Esophagus squamous epithelium (tissue), 5 donors: Measurements from ENCODE around the gene DUOXA2. TPM values are rescaled to one million over a fixed set of nuclear protein-coding genes. Genes with fewer than 3 reads are reported as not detected.
A peak's percentile ranks its signal among the peaks of the same experiment; 100 is the strongest.

Source experiments
- DNase-seq: peaks from one replicate; lab custom pipeline; 2025; lab: John Stamatoyannopoulos, UW
- H3K27ac ChIP-seq, 4 donors: fragments of 200-600 bp; sonication (generic); one replicate each; pipeline ENCODE4 v1.5.1; 2016 to 2019; ENCODE audit warnings: mild to moderate bottlenecking in 1 of 4
- H3K27me3 ChIP-seq, 4 donors: fragments of 200-600 bp; sonication (generic); 1 replicate in 3 of 4; 2 replicates in 1 of 4; pipeline versions ENCODE4 v1.5.1 to v1.6.0; 2017 to 2021; ENCODE audit warnings: antibody characterized with exemption in 1 of 4
- H3K36me3 ChIP-seq, 3 donors: fragments of 200-600 bp; sonication (generic); one replicate each; pipeline ENCODE4 v1.5.1; 2016 to 2019
- H3K4me1 ChIP-seq, 3 donors: fragments of 200-600 bp; sonication (generic); one replicate each; pipeline ENCODE4 v1.5.1; 2017 to 2019
- H3K4me3 ChIP-seq, 4 donors: fragments of 200-600 bp; sonication (generic); 1 replicate in 3 of 4; 2 replicates in 1 of 4; pipeline ENCODE4 v1.5.1; 2016 to 2019; ENCODE audit warnings: mild to moderate bottlenecking in 2 of 4, moderate library complexity in 1 of 4
- H3K9me3 ChIP-seq, 3 donors: fragments of 200-600 bp; sonication (generic); one replicate each; pipeline ENCODE4 v1.5.1; 2016 to 2019
- POLR2A ChIP-seq, 4 donors: fragments of 450-650 bp; IDR thresholded peaks; one replicate each; pipeline ENCODE4 v1.6.1; 2017; ENCODE audit warnings: antibody characterized with exemption in 4 of 4, mild to moderate bottlenecking in 4 of 4, moderate library complexity in 3 of 4
- WGBS, 2 donors: methylation state at CpG; one replicate each; pipeline ENCODE4 v1.1.5; 2018; 5-methylcytosine and 5-hydroxymethylcytosine counted together
- intact Hi-C: fragments of 100-400 bp; cut with DNase I; formaldehyde crosslinking; loops from one replicate; pipeline ENCODE4 v1.15.0; 2022
- total RNA-seq, 4 donors: library from RNA; depleted of rRNA; stranded (reverse); fragments of >200 nt; gene quantifications; one replicate each; pipeline ENCODE4 v1.1.0, GENCODE V29; 2016
- TF ChIP-seq, protein P1 (sequence below), 6 experiments: fragments of 450-650 bp in 4 of 6; fragments of 200-600 bp in 2 of 6; sonication (generic) in 2 of 6; IDR thresholded peaks; one replicate each; pipeline ENCODE4 v1.5.1; 2016 to 2019; ENCODE audit warnings: antibody characterized with exemption in 6 of 6, mild to moderate bottlenecking in 4 of 6, moderate library complexity in 4 of 6
- donor health status: DM: yes; HTN: yes; CAD: no.

The DUOXA2 gene
- total RNA-seq, 4 donors from 2014 or later: 6.3 to 20.6 (median 13.6) TPM; not detected in 1

- H3K27ac ChIP-seq: peak overlapping the region in 1 of 4 donors; percentile 72
Measured at GRCh38 chr15:45144775-45145174, 30.6 kb downstream of the DUOXA2 start.

DNA sequence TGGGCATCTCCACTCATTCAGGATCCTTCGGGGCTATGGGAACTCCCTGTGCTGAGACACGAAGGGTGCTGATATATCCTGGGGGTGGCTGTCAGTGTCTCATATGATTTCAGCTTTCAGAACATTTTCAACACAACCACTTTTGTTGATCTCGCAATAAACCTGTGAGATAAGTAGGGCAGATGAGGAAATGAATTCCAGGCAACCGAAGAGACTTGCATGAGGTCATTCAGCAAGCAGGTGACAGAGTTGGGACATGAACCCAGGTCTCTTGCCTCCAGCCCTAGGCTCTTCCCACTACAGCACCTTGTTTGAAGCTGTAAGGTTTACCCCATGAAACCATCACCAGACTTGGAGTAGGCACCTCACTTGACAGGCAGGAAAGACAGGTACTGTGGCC, 32.3 kb downstream of the DUOXA2 start:
- WGBS, 2 donors: 45 to 77% methylated on average over 4 of the region's 4 CpGs
- H3K36me3 ChIP-seq: peaks cover 0 to 92% (median 0%) of the 10 kb centered on the region in 3 donors

More at GRCh38 chr15:45144775-45145174, 30.6 kb downstream of the DUOXA2 start:
- TF ChIP-seq POLR2A (IDR thresholded peaks at IDR 0.05): no peak
- TF ChIP-seq, protein P1, sequence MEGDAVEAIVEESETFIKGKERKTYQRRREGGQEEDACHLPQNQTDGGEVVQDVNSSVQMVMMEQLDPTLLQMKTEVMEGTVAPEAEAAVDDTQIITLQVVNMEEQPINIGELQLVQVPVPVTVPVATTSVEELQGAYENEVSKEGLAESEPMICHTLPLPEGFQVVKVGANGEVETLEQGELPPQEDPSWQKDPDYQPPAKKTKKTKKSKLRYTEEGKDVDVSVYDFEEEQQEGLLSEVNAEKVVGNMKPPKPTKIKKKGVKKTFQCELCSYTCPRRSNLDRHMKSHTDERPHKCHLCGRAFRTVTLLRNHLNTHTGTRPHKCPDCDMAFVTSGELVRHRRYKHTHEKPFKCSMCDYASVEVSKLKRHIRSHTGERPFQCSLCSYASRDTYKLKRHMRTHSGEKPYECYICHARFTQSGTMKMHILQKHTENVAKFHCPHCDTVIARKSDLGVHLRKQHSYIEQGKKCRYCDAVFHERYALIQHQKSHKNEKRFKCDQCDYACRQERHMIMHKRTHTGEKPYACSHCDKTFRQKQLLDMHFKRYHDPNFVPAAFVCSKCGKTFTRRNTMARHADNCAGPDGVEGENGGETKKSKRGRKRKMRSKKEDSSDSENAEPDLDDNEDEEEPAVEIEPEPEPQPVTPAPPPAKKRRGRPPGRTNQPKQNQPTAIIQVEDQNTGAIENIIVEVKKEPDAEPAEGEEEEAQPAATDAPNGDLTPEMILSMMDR (IDR thresholded peaks at IDR 0.05): no peak
- intact Hi-C loops: no loop called here
- peaks cover 0 to 17% (median 0%) of the 10 kb centered on the region in 4 donors for H3K27me3 ChIP-seq
- H3K4me1 ChIP-seq: peaks cover 0 to 49% (median 12%) of the 10 kb centered on the region in 3 donors
- no peak for DNase-seq
- H3K4me3 ChIP-seq: no peak overlapping the region
- H3K36me3 ChIP-seq: peaks cover 0 to 92% (median 5%) of the 10 kb centered on the region in 3 donors
- H3K9me3 ChIP-seq: no peaks in the 10 kb centered on the region
- WGBS, 2 donors: 50 to 82% methylated on average over 2 to 6 of the region's 9 CpGs

GRCh38 chr15:45147606-45148005, 33.5 kb downstream of the DUOXA2 start:
- TF ChIP-seq, protein P1 (IDR thresholded peaks at IDR 0.05): no peak
- DNase-seq: no peak
- Histone ChIP-seq H3K9me3 (no peaks in the 10 kb centered on the region), H3K27ac (peak overlapping the region in 3 of 4 donors; percentile 61 to 76 (median 72)), H3K27me3 (peaks cover 0 to 5% (median 0%) of the 10 kb centered on the region in 4 donors), H3K4me1 (peaks cover 0 to 49% (median 12%) of the 10 kb centered on the region in 3 donors), H3K4me3 (no peak overlapping the region), H3K36me3 (peaks cover 0 to 92% (median 6%) of the 10 kb centered on the region in 3 donors)
- 80 to 94% methylated on average over 1 to 6 of the region's 7 CpGs for WGBS, 2 donors
- intact Hi-C loops: no loop called here

More for the DNA sequence above, 32.3 kb downstream of the DUOXA2 start:
- Histone ChIP-seq H3K27me3 (peaks cover 0 to 9% (median 0%) of the 10 kb centered on the region in 4 donors), H3K4me3 (no peak overlapping the region), H3K27ac (peak overlapping the region; percentile 19 to 76 (median 64)), H3K9me3 (no peaks in the 10 kb centered on the region), H3K4me1 (peaks cover 0 to 49% (median 12%) of the 10 kb centered on the region in 3 donors)
- no peak for TF ChIP-seq POLR2A (IDR thresholded peaks at IDR 0.05)
- TF ChIP-seq, protein P1 (IDR thresholded peaks at IDR 0.05): no peak
- intact Hi-C loops: no loop called here
- DNase-seq: no peak

- DNase-seq: no peak
- peaks cover 0 to 92% (median 6%) of the 10 kb centered on the region in 3 donors for H3K36me3 ChIP-seq
- peak overlapping the region in 3 of 4 donors; percentile 61 to 76 (median 72) for H3K27ac ChIP-seq
Measured at GRCh38 chr15:45148076-45149059, 34.2 kb downstream of the DUOXA2 start.

More at GRCh38 chr15:45148076-45149059, 34.2 kb downstream of the DUOXA2 start:
- peaks cover 0 to 5% (median 0%) of the 10 kb centered on the region in 4 donors for H3K27me3 ChIP-seq
- no peaks in the 10 kb centered on the region for H3K9me3 ChIP-seq
- peaks cover 0 to 49% (median 12%) of the 10 kb centered on the region in 3 donors for H3K4me1 ChIP-seq
- 59 to 69% methylated on average over 9 to 11 of the region's 12 CpGs for WGBS, 2 donors
- intact Hi-C loops: no loop called here
- no peak for TF ChIP-seq POLR2A (IDR thresholded peaks at IDR 0.05)
- TF ChIP-seq, protein P1 (IDR thresholded peaks at IDR 0.05): no peak
- H3K4me3 ChIP-seq: no peak overlapping the region
